Heart left ventricle (tissue), 13 donors: ENCODE data around the gene ZNF423.

Experiments used
- POLR2A ChIP-seq, 2 donors: fragments of 450-650 bp; IDR thresholded peaks; one replicate each; pipeline ENCODE4 v1.6.1; 2017; ENCODE audit warnings: antibody characterized with exemption in 2 of 2, mild to moderate bottlenecking in 2 of 2, moderate library complexity in 2 of 2
- TF ChIP-seq, protein P1 (sequence below), 12 donors: fragments of 200-600 bp; sonication (generic) in 4 of 12; IDR thresholded peaks; one replicate each; pipeline versions ENCODE4 v1.5.0 to v1.8.0; 2018 to 2022; ENCODE audit warnings: antibody characterized with exemption in 12 of 12, mild to moderate bottlenecking in 5 of 12
- donor health status: ischemic (EF 13 %, LVEDD 7.1; RV severe dilation, severe dysfunction).
- donor health status: DM: no; HTN: yes; CAD: no.
- donor health status: DM: no; HTN: no; CAD: no.
- donor health status: ischemic (EF 25% LVEDD 6.9; RV normal size, moderate dysfunction).
- donor health status: ischemic (EF 25% LVEDD 5.7; RV mildly dilated, moderate dysfunction).
- donor health status: ischemic (EF 35%, LVEDD 5.7; RV mildly dilated, moderate dysfunction).
- donor health status: nonischemic (EF 11% LVEDD 7.7; RV severe dilation, severe dysfunction).
- donor health status: DM: yes; HTN: yes; CAD: no.
- donor health status: PGD.
- donor health status: ischemic (EF 29% LVEDD 5.4; RV normal size, mild dysfunction).
- donor health status: nonischemic (EF 23%, LVEDD 6.1; RV moderate dilation, normal function).

- TF ChIP-seq POLR2A (IDR thresholded peaks at IDR 0.05) = no peak
- TF ChIP-seq, protein P1, sequence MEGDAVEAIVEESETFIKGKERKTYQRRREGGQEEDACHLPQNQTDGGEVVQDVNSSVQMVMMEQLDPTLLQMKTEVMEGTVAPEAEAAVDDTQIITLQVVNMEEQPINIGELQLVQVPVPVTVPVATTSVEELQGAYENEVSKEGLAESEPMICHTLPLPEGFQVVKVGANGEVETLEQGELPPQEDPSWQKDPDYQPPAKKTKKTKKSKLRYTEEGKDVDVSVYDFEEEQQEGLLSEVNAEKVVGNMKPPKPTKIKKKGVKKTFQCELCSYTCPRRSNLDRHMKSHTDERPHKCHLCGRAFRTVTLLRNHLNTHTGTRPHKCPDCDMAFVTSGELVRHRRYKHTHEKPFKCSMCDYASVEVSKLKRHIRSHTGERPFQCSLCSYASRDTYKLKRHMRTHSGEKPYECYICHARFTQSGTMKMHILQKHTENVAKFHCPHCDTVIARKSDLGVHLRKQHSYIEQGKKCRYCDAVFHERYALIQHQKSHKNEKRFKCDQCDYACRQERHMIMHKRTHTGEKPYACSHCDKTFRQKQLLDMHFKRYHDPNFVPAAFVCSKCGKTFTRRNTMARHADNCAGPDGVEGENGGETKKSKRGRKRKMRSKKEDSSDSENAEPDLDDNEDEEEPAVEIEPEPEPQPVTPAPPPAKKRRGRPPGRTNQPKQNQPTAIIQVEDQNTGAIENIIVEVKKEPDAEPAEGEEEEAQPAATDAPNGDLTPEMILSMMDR (IDR thresholded peaks at IDR 0.05) = no peak
Measured at GRCh38 chr16:49639739-49640431, 216.0 kb downstream of the ZNF423 start.
